ENCODE data around the gene ERMAP.

The ERMAP gene, protein sequence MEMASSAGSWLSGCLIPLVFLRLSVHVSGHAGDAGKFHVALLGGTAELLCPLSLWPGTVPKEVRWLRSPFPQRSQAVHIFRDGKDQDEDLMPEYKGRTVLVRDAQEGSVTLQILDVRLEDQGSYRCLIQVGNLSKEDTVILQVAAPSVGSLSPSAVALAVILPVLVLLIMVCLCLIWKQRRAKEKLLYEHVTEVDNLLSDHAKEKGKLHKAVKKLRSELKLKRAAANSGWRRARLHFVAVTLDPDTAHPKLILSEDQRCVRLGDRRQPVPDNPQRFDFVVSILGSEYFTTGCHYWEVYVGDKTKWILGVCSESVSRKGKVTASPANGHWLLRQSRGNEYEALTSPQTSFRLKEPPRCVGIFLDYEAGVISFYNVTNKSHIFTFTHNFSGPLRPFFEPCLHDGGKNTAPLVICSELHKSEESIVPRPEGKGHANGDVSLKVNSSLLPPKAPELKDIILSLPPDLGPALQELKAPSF

DNA sequence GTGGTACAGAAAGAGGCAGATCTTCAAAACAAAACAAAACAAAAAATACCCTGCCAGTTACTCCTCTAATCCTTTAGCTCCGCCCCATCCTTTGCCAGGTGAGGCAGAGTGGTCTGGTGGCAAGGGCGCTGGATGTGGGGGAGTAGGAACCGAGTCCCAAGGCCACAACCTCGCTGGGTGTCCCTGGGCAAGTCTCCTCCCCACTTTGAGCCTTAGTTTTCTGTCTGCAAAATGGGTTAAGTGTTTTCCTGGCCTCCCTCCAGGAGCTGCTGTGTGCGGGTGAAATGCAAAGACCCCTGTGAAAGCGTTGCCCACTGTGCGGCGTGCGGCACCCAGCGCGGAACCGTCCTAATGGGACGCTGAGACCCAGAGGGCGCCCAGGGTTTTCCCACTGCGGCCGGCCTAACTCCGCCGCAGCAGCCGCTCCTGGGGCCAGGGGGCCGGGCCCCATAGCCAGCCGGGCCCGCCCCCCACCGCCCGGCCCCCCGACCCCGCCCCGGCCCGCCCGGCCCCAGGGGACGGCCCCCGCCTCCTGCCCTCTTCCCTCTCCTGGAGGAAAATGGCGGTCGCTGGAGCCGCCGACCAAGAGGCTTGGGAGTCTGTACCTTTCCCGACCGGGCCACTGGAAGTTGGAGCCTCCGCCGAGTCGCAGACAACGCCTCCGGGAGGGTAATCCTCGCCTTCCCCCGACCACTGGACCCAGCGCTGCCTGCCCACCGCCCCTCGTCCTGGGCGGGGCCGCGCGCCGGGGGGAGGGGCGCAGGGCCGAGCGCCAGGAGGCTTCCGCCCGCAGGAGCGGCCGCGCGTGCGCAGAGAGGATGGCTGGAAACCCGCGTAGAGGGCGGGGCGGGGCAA, at the start of gene ERMAP, which contains the start of gene SVBP:
Gene ERMAP (plus strand): TSS at position 538 of the 855 bp plus-strand sequence. CDS start 13,327 bp downstream, outside the sequence.
Gene SVBP (minus strand): TSS at position 813 of the 855 bp plus-strand sequence. CDS start 853 bp downstream, outside the sequence.
- peak; percentile 89 for DNase-seq

DNA sequence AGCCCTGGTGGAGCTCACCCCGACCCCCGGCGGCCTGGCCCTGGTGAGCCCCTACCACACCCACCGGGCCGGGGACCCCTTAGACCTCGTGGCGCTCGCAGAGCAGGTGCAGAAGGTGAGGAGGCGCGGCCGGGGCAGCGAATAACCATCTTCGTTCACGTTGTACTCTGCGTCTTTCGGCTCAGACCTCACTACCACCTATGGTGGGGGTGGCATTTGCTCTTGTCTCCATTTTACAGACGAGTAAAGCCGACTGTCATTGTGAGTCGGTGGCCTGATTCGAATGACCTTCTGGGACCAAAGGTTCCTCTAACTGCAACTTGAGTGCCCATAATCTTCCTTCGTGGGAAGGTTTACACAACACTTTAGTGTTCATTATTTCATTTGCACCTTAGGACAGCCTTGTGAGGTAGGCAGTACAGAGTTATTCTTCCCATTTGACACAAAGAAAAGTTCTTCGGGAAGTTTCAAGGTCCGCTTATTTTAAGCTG, 49.4 kb upstream of the ERMAP start:
- DNase-seq: peak; percentile 57

DNA sequence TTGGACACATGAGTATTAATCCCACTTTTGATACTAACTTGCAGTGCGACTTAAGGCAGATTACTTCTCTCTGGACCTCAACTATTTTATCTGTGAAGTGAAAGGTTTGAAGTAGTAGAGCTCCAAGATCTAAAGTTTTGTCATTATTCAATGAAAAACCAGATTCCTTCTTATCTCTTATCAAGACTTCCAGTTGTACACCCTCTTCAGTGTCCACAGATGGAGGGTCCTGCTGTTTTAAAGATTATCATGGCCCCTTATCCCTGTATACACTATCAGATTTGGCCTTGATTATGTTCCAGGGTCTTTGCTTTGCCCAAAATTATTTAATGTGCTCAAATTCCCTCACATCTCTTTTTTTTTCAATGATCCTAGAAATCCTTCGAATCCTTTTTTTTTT, 48.8 kb upstream of the ERMAP start:
- DNase-seq: no peak

- DNase-seq: no peak
Measured at GRCh38 chr1:42769811-42770210, 47.1 kb upstream of the ERMAP start.

DNA sequence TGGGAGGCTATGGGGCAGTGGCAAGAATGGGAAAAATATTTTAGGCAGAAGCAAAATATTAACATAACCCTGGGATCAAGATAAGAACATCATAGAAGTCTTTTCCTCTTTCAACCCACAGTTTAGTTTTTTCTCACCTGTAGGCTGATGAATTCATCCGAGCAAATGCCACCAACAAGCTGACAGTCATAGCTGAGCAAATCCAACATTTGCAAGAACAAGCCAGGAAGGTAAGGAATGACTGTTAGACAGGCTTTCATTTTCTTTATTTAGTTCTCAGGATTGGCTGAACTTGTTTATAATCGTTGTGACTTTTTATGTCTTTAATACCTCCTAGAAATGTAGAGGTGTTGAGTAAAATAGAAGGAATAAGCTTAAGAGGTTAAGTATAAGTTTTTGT, 43.5 kb upstream of the ERMAP start:
- no peak for DNase-seq

DNA sequence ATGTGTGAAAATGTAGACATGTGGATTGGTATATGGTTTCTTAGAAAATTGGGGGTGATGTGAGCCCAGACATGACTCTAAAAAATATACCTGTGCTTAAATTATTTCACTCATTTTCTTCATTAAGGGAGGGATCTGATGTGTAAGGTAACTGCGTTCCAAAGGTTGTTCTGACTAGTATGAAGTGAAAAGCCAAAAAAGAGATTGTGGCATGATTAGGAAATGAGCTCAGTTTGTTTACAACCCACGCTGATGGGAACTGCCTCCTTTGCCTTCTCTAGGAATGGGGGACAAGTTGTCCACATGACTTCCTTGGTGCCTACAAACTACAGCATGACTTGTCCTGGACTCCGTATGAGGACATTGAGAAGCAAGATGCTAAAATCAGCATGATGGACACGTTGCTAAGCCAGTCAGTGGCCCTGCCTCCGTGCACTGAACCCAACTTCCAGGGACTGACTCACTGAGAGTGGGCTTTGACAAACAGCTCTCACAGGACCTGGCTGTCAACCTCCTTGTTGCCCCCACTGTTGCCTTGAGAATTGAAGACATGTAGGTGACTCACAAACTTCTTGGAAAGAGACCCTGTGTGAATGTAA, 41.9 kb upstream of the ERMAP start:
- no peak for DNase-seq

- no peak for DNase-seq
Measured at GRCh38 chr1:42776502-42776901, 40.4 kb upstream of the ERMAP start.

DNA sequence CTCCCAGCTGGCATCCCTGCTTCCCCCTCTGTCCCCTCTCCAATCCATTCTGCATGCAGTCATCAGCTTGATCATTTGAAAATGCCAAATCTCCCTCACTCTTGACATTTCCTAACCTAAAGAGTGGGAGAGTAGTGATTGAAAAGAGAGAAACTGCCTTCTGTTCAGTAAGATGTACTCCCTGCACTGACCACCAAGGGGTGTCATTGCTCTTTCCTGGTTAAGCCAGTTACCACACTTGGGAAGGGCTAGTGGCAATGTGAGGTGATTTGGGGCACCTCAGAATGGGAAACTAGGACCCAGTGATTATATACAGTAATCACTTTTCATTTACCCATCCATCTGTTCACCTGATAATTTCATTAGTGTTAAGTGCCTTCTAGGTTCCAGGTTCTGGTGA, 39.1 kb upstream of the ERMAP start:
- peak; percentile 60 for DNase-seq

- no peak for DNase-seq
Measured at GRCh38 chr1:42779725-42780124, 37.2 kb upstream of the ERMAP start.

DNA sequence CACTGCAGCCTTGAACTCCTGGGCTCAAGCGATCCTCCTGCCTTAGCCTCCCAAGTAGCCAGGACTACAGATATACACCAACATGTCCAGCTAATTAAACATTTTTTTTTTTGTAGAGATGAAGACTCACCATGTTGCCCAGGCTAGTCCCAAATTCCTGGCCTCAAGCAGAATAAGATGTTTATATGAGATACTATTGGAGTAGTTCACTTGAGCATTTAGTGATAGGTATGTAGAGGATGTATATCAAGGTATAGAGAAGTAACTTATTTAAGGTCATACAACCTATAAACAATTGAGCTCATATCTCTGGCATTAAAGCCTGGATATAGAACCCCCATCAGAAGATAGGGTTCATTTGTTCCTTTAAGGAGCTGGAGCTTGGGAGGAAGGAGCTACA, 36.7 kb upstream of the ERMAP start:
- DNase-seq: no peak

DNA sequence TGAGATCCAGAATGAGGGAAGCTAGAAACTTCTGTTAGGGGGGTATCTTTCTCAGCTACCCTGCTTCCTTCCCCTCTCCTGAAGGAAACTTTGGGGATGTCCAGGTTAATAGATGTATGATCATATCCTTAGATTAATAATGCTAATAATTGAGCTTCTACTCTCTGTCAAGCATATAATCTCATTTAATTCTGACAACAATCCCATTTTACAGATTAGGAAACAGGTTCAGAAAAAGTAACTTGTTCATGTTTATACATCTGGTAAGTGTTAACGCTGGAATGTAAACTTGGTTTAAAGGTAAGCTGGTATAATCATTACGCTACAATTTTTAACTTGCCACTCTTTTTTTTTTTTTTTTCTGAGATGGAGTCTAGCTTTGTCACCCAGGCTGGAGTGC, 33.8 kb upstream of the ERMAP start:
- no peak for DNase-seq

- no peak for DNase-seq
Measured at GRCh38 chr1:42784547-42784945, 32.4 kb upstream of the ERMAP start.

- no peak for DNase-seq
Measured at GRCh38 chr1:42784946-42785693, 31.8 kb upstream of the ERMAP start, which contains the start of gene TMEM269. Gene TMEM269 (plus strand): TSS chr1:42784991. CDS start chr1:42789894, 4,903 bp downstream.

- no peak for DNase-seq
Measured at GRCh38 chr1:42786097-42786496, 30.8 kb upstream of the ERMAP start.

DNA sequence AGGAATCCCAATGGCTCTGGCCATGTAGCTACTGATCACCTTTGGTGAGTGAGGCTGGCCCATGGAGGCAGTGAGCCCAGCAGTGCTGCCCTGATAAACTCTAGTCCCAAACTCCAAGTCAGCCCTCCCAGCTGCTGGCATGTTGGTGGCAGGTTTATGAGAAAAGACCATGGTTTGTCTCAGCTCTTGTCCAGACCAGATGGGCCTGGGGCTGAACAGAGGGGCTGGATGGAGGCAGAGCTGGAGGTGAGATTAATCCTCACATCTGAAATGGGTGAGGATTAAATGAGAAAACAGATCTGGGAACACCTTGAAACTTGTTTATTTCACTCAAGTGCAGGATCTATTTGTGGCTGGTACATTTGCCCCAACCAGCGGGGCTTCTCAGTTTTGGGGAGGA, 28.9 kb upstream of the ERMAP start:
- DNase-seq: no peak

DNA sequence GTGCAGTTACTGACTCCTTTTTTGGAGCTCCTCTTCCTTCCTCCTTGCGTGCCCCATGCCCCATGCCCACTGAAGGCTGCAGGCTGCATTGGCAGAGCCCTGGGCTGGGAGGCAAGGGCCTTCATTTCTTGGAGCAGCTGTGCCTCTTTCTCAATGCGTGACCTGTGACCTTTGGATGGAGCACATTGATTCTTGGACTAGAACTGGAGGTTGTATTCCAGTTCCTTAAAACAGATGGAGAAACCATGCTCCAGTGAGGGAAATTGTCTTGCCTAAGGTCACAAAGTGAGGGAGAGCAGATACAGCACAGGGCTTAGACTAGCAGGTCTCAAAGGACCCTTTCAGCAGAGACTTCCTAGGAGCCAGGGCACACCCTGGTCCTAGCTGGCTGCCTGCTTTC, 23.1 kb upstream of the ERMAP start:
- DNase-seq: no peak

- no peak for DNase-seq
Measured at GRCh38 chr1:42797414-42797813, 19.5 kb upstream of the ERMAP start.

- no peak for DNase-seq
Measured at GRCh38 chr1:42797979-42798378, 18.9 kb upstream of the ERMAP start.

DNA sequence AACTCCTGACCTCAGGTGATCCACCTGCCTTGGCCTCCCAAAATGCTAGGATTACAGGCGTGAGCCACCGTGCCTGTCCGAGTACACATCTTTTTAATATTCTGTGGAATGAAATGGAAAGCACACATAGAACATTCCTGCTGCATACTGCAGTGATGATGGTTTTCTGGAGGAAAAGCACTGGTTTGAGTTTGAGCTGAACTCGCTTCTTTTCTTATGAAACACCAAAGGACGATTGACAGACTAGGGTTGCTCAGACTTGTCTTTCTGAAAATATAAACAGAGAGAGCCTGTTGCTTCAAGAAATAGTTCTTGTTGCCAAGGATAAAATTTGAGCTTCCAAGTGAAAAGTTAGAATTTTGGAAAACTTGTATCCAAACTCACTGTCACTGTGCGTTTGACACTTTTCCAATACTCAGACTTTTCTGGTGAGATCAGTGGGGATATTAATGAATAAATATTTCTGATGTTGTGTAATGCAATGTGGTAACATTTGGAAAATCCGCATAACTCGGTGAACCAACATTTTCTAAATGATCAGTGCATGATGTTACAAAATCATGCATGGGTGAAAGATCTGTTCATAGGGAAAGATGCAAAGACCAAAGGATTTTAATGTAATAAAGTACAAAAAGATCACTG, 15.0 kb upstream of the ERMAP start:
- DNase-seq: no peak

- no peak for DNase-seq
Measured at GRCh38 chr1:42806171-42806570, 10.8 kb upstream of the ERMAP start.

GRCh38 chr1:42806593-42806992, 10.3 kb upstream of the ERMAP start:
- no peak for DNase-seq

Data from NCI-H1694 treated with DMSO at 0.1 percent for 48 hours (cell line).